ENCODE measurements around the gene RPS15. TPM values are rescaled to one million over a fixed set of nuclear protein-coding genes. Genes with fewer than 3 reads are reported as not detected.

Gene RPS15
- total and polyA plus RNA-seq, 4 donors: 574 to 2,993 (median 1,933) TPM

- peaks cover 0 to 14% (median 0%) of the 10 kb centered on the region in 4 donors for H3K9me3 ChIP-seq (ENCODE audit: control insufficient read depth in 4 of 4, insufficient read depth in 3 of 4, low read length in 3 of 4)
- H3K27me3 ChIP-seq (ENCODE audit: control insufficient read depth in 3 of 3, insufficient read depth in 3 of 3, low read length in 2 of 3): peaks cover 16 to 44% (median 36%) of the 10 kb centered on the region in 3 donors
- no peak overlapping the region for H3K4me3 ChIP-seq
- no peak overlapping the region for H3K9ac ChIP-seq (ENCODE audit: insufficient read depth in 1 of 2, low read length in 2 of 2)
- H3K36me3 ChIP-seq (ENCODE audit: control insufficient read depth in 4 of 4, insufficient read depth in 4 of 4, low read length in 4 of 4): no peaks in the 10 kb centered on the region
- peaks cover 0 to 57% (median 11%) of the 10 kb centered on the region in 5 donors for H3K4me1 ChIP-seq (ENCODE audit: control insufficient read depth in 5 of 5, insufficient read depth in 5 of 5, low read length in 5 of 5)
- DNase-seq: no peak
- no peak for ATAC-seq (ENCODE audit: insufficient read depth, low FRiP score)
- 7 to 8% methylated on average over 33 to 49 of the region's 49 CpGs for WGBS, 2 donors
- no peak for TF ChIP-seq CTCF (IDR thresholded peaks at IDR 0.05; ENCODE audit: control extremely low read depth, extremely low read depth)
- no peak overlapping the region for H3K27ac ChIP-seq (ENCODE audit: low read depth in 1 of 2, low read length in 1 of 2)
Measured at GRCh38 chr19:1468274-1468820, 30.2 kb downstream of the RPS15 start.

- no peak for ATAC-seq (ENCODE audit: insufficient read depth, low FRiP score)
Measured at GRCh38 chr19:1468821-1469254, 30.6 kb downstream of the RPS15 start.

GRCh38 chr19:1469255-1470054 lies 31.3 kb downstream of the RPS15 start:
- Histone ChIP-seq H3K9me3 (ENCODE audit: control insufficient read depth in 4 of 4, insufficient read depth in 3 of 4, low read length in 3 of 4) (peaks cover 0 to 14% (median 0%) of the 10 kb centered on the region in 4 donors), H3K9ac (ENCODE audit: insufficient read depth in 1 of 2, low read length in 2 of 2) (no peak overlapping the region), H3K27me3 (ENCODE audit: control insufficient read depth in 3 of 3, insufficient read depth in 3 of 3, low read length in 2 of 3) (peaks cover 16 to 45% (median 38%) of the 10 kb centered on the region in 3 donors), H3K36me3 (ENCODE audit: control insufficient read depth in 4 of 4, insufficient read depth in 4 of 4, low read length in 4 of 4) (peaks cover 0 to 2% (median 0%) of the 10 kb centered on the region in 4 donors), H3K4me3 (no peak overlapping the region), H3K4me1 (ENCODE audit: control insufficient read depth in 5 of 5, insufficient read depth in 5 of 5, low read length in 5 of 5) (peaks cover 0 to 57% (median 11%) of the 10 kb centered on the region in 5 donors), H3K27ac (ENCODE audit: low read depth in 1 of 2, low read length in 1 of 2) (no peak overlapping the region)
- no peak for TF ChIP-seq CTCF (IDR thresholded peaks at IDR 0.05; ENCODE audit: control extremely low read depth, extremely low read depth)
- no peak for DNase-seq
- 1 to 2% methylated on average over 60 to 117 of the region's 117 CpGs for WGBS, 2 donors
- no peak for ATAC-seq (ENCODE audit: insufficient read depth, low FRiP score)

More at GRCh38 chr19:1468821-1469254, 30.6 kb downstream of the RPS15 start:
- Histone ChIP-seq H3K36me3 (ENCODE audit: control insufficient read depth in 4 of 4, insufficient read depth in 4 of 4, low read length in 4 of 4) (no peaks in the 10 kb centered on the region), H3K27me3 (ENCODE audit: control insufficient read depth in 3 of 3, insufficient read depth in 3 of 3, low read length in 2 of 3) (peaks cover 16 to 47% (median 38%) of the 10 kb centered on the region in 3 donors), H3K4me3 (no peak overlapping the region), H3K27ac (ENCODE audit: low read depth in 1 of 2, low read length in 1 of 2) (no peak overlapping the region), H3K4me1 (ENCODE audit: control insufficient read depth in 5 of 5, insufficient read depth in 5 of 5, low read length in 5 of 5) (peaks cover 0 to 57% (median 11%) of the 10 kb centered on the region in 5 donors), H3K9me3 (ENCODE audit: control insufficient read depth in 4 of 4, insufficient read depth in 3 of 4, low read length in 3 of 4) (peaks cover 0 to 14% (median 0%) of the 10 kb centered on the region in 4 donors), H3K9ac (ENCODE audit: insufficient read depth in 1 of 2, low read length in 2 of 2) (no peak overlapping the region)
- no peak for TF ChIP-seq CTCF (IDR thresholded peaks at IDR 0.05; ENCODE audit: control extremely low read depth, extremely low read depth)
- 2% methylated on average over 30 to 47 of the region's 47 CpGs for WGBS, 2 donors
- DNase-seq: no peak

Measured in lung (tissue), 12 donors.